Breast epithelium (tissue), 3 donors: Measurements from ENCODE around the gene FANCC.

Experiments
- POLR2A ChIP-seq: fragments of 450-650 bp; IDR thresholded peaks from one replicate; pipeline ENCODE4 v1.6.1; 2016; ENCODE audit warnings: antibody characterized with exemption, mild to moderate bottlenecking, moderate library complexity
- TF ChIP-seq, protein P1 (sequence below), 3 donors: fragments of 450-650 bp; IDR thresholded peaks; one replicate each; pipeline ENCODE4 v1.5.1; 2016 to 2017; ENCODE audit warnings: antibody characterized with exemption in 3 of 3, mild to moderate bottlenecking in 3 of 3, moderate library complexity in 3 of 3

DNA sequence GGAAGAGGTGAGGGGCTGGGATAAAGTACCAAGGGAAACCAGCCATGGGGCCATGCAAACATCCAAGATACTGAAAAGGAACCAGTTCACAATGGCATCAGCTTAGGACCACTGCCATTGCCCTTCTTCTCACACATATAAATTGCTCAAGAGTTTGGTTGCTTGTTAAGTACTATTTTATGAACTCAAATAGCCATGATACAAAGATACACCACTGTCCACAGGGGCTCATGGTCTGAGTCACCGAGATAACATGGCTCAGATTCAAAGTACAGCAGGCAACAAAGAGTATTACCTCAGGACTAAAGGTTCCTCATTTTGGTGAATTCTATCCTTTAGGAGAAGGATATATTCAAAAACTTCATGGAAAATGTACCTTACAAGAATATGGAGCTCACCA lies 55.6 kb downstream of the FANCC start:
- no peak for TF ChIP-seq POLR2A
- TF ChIP-seq, protein P1, sequence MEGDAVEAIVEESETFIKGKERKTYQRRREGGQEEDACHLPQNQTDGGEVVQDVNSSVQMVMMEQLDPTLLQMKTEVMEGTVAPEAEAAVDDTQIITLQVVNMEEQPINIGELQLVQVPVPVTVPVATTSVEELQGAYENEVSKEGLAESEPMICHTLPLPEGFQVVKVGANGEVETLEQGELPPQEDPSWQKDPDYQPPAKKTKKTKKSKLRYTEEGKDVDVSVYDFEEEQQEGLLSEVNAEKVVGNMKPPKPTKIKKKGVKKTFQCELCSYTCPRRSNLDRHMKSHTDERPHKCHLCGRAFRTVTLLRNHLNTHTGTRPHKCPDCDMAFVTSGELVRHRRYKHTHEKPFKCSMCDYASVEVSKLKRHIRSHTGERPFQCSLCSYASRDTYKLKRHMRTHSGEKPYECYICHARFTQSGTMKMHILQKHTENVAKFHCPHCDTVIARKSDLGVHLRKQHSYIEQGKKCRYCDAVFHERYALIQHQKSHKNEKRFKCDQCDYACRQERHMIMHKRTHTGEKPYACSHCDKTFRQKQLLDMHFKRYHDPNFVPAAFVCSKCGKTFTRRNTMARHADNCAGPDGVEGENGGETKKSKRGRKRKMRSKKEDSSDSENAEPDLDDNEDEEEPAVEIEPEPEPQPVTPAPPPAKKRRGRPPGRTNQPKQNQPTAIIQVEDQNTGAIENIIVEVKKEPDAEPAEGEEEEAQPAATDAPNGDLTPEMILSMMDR (IDR thresholded peaks at IDR 0.05): no peak
